Adrenal gland (tissue), 5 donors: ENCODE measurements around the gene FOXP4.

ENCODE experiments used
- CTCF ChIP-seq, 6 experiments: fragments of 450-650 bp in 4 of 6; fragments of 200-600 bp in 2 of 6; sonication (generic) in 1 of 6; IDR thresholded peaks; 1 replicate in 5 of 6; 2 replicates in 1 of 6; pipeline versions ENCODE4 v1.5.1 to v1.8.0; 2016 to 2021; ENCODE audit warnings: antibody characterized with exemption in 6 of 6, mild to moderate bottlenecking in 2 of 6, moderate library complexity in 1 of 6
- POLR2A ChIP-seq, 2 donors: fragments of 450-650 bp; IDR thresholded peaks; one replicate each; pipeline ENCODE4 v1.6.1; 2017; ENCODE audit warnings: antibody characterized with exemption in 2 of 2, mild to moderate bottlenecking in 2 of 2, moderate library complexity in 1 of 2
- donor health status: DM: no; HTN: no; CAD: no.

- TF ChIP-seq CTCF (IDR thresholded peaks at IDR 0.05) (no peak), POLR2A (IDR thresholded peaks at IDR 0.05) (no peak)
Measured at GRCh38 chr6:41599852-41600445, 53.8 kb downstream of the FOXP4 start.
